ENCODE data around the gene TAF4B. TPM values are rescaled to one million over a fixed set of nuclear protein-coding genes. Genes with fewer than 3 reads are reported as not detected.
A peak's percentile ranks its signal among the peaks of the same experiment; 100 is the strongest.

The TAF4B gene
- total and polyA plus RNA-seq, 9 of the 15 experiments (the other 6 are each of a cell fraction or from before 2014, with no cell fraction given): 4.5 to 25.3 (median 20.5) TPM

- Histone ChIP-seq H3K9ac (ENCODE audit: insufficient read depth in 1 of 2, low read depth in 2 of 2, low read length in 2 of 2) (no peak overlapping the region), H3K27ac (ENCODE audit: extremely low read depth, low read depth, low read length) (no peak overlapping the region), H2AFZ (ENCODE audit: low read depth, low read length) (0 out of 2 replicates have a peak overlapping the region, but pooled peaks have one; percentile 15), H3K9me1 (ENCODE audit: control insufficient read depth, insufficient read depth, low read length) (no peaks in the 10 kb centered on the region), H3K4me3 (no peak overlapping the region), H4K20me1 (replicated peaks; ENCODE audit: control insufficient read depth, insufficient read depth, low read length) (no peaks in the 10 kb centered on the region), H3K4me1 (replicated peaks in 1 of 2; ENCODE audit: control insufficient read depth in 2 of 2, insufficient read depth in 2 of 2, low read length in 2 of 2) (no peaks in the 10 kb centered on the region), H3K27me3 (ENCODE audit: control insufficient read depth in 2 of 2, insufficient read depth in 2 of 2, low read length in 2 of 2) (no peaks in the 10 kb centered on the region; a peak in 1 of 5 replicates), H3K4me2 (ENCODE audit: insufficient read depth, low read length) (no peak overlapping the region), H3K9me3 (replicated peaks; ENCODE audit: control insufficient read depth, insufficient read depth, low read depth, low read length) (no peaks in the 10 kb centered on the region), H3K79me2 (ENCODE audit: control insufficient read depth, insufficient read depth, low read length) (no peaks in the 10 kb centered on the region), H3K36me3 (ENCODE audit: control insufficient read depth, insufficient read depth, low read length) (no peaks in the 10 kb centered on the region)
- peak; percentile 52 for ATAC-seq
- ChIA-PET POLR2A (no interaction called here), CTCF (ENCODE audit: low intra/inter-chr PET ratio) (no interaction called here)
- DNase-seq (ENCODE audit: extremely low read depth in 1 of 4, low spot score in 3 of 4): no peak
- intact Hi-C loops (cut with micrococcal nuclease): no loop called here
- TF ChIP-seq CEBPB (tag; IDR thresholded peaks at IDR 0.05): no peak
- no peak for TF ChIP-seq ZC3H8 (IDR thresholded peaks at IDR 0.05)
- no peak for TF ChIP-seq MAX (CRISPR knock-in tag; IDR thresholded peaks at IDR 0.05)
- no peak for TF ChIP-seq ZBED1 (IDR thresholded peaks at IDR 0.05)
- TF ChIP-seq MTA3 (IDR thresholded peaks at IDR 0.05; ENCODE audit: borderline replicate concordance): no peak
- BruUV-seq (replicated peaks): no TSS peak
- in situ Hi-C loops (cut with MboI): no loop called here
- no peak for FAIRE-seq
- WGBS (ENCODE audit: insufficient coverage, low coverage, missing lambda C conversion rate): 8% methylated on average over 8 of the region's 8 CpGs
These were observed 35.7 kb upstream of the TAF4B start for GRCh38 chr18:26190506-26190905.

- H3K36me3 ChIP-seq (ENCODE audit: control insufficient read depth, insufficient read depth, low read length): no peaks in the 10 kb centered on the region
- no TSS peak for BruUV-seq (replicated peaks)
- 0% methylated on average over 1 of the region's 1 CpG for WGBS (ENCODE audit: insufficient coverage, low coverage, missing lambda C conversion rate)
- no peak overlapping the region for H3K4me2 ChIP-seq (ENCODE audit: insufficient read depth, low read length)
- H3K27me3 ChIP-seq (ENCODE audit: control insufficient read depth in 2 of 2, insufficient read depth in 2 of 2, low read length in 2 of 2): peaks cover 0 to 7% of the 10 kb centered on the region in 2 experiments; a peak in 1 of 5 replicates
- no peaks in the 10 kb centered on the region for H3K4me1 ChIP-seq (replicated peaks in 1 of 2; ENCODE audit: control insufficient read depth in 2 of 2, insufficient read depth in 2 of 2, low read length in 2 of 2)
- H2AFZ ChIP-seq (ENCODE audit: low read depth, low read length): no peak overlapping the region
- POLR2A ChIA-PET: no interaction called here
- H3K9ac ChIP-seq (ENCODE audit: insufficient read depth in 1 of 2, low read depth in 2 of 2, low read length in 2 of 2): no peak overlapping the region
- H3K4me3 ChIP-seq: no peak overlapping the region
- H3K79me2 ChIP-seq (ENCODE audit: control insufficient read depth, insufficient read depth, low read length): no peaks in the 10 kb centered on the region
- in situ Hi-C loops (cut with MboI): no loop called here
- H3K9me3 ChIP-seq (replicated peaks; ENCODE audit: control insufficient read depth, insufficient read depth, low read depth, low read length): no peaks in the 10 kb centered on the region
- intact Hi-C loops (cut with micrococcal nuclease): no loop called here
- H3K9me1 ChIP-seq (ENCODE audit: control insufficient read depth, insufficient read depth, low read length): no peaks in the 10 kb centered on the region
- DNase-seq (ENCODE audit: extremely low read depth in 1 of 4, low spot score in 3 of 4) (no peak), FAIRE-seq (no peak), ATAC-seq (no peak)
- CTCF ChIA-PET (ENCODE audit: low intra/inter-chr PET ratio): no interaction called here
- H4K20me1 ChIP-seq (replicated peaks; ENCODE audit: control insufficient read depth, insufficient read depth, low read length): no peaks in the 10 kb centered on the region
- no peak overlapping the region for H3K27ac ChIP-seq (ENCODE audit: extremely low read depth, low read depth, low read length)
- TF ChIP-seq UBTF (IDR thresholded peaks at IDR 0.05; ENCODE audit: borderline replicate concordance in 1 of 2, low read depth in 2 of 2, low read length in 2 of 2) (no peak), TFE3 (CRISPR knock-in tag; IDR thresholded peaks at IDR 0.05) (no peak), ZNF766 (CRISPR knock-in tag; conservative IDR thresholded peaks at IDR 0.05) (no peak), DEAF1 (CRISPR knock-in tag; IDR thresholded peaks at IDR 0.05) (no peak), NCOR1 (IDR thresholded peaks at IDR 0.05) (no peak), MECOM (CRISPR knock-in tag; IDR thresholded peaks at IDR 0.05) (no peak), NFRKB (IDR thresholded peaks at IDR 0.05; ENCODE audit: low read depth) (no peak)
These were observed 34.0 kb upstream of the TAF4B start for GRCh38 chr18:26192233-26192632.
